HepG2 (cell line): ENCODE results near the gene ATN1. TPM values are rescaled to one million over a fixed set of nuclear protein-coding genes. Genes with fewer than 3 reads are reported as not detected.
A peak's percentile ranks its signal among the peaks of the same experiment; 100 is the strongest.

Experiments used
- AHR ChIP-seq: IDR thresholded peaks from 2 replicates; pipeline ENCODE4 v1.6.1; 2018; ENCODE audit warnings: missing genetic modification reagents, missing compliant biosample characterization
- ARHGAP35 ChIP-seq: sonication (generic); formaldehyde crosslinking; IDR thresholded peaks from 2 replicates; pipeline ENCODE4 v1.9.0; 2022; ENCODE audit warnings: mild to moderate bottlenecking, inconsistent platforms, moderate library complexity, missing genetic modification reagents, borderline replicate concordance
- GFI1 ChIP-seq: sonication (generic); formaldehyde crosslinking; IDR thresholded peaks from 2 replicates; pipeline ENCODE4 v1.5.0; 2020; ENCODE audit warnings: missing genetic modification reagents, mild to moderate bottlenecking, borderline replicate concordance
- MNT ChIP-seq: fragments of 450-650 bp; IDR thresholded peaks from 2 replicates; pipeline ENCODE4 v1.6.1; 2016
- SMARCE1 ChIP-seq: fragments of 450-650 bp; IDR thresholded peaks from 2 replicates; pipeline ENCODE4 v1.6.1; 2017; ENCODE audit warnings: borderline replicate concordance
- TP53 ChIP-seq: sonication (generic); formaldehyde crosslinking; conservative IDR thresholded peaks from 2 replicates; pipeline ENCODE4 v1.4.0; 2020; ENCODE audit warnings: missing genetic modification reagents
- ZBTB8A ChIP-seq: sonication (generic); formaldehyde crosslinking; IDR thresholded peaks from 2 replicates; pipeline ENCODE4 v1.4.0; 2020; ENCODE audit warnings: mild to moderate bottlenecking, low read depth, missing genetic modification reagents, borderline replicate concordance
- ZNF225 ChIP-seq: sonication (generic); formaldehyde crosslinking; IDR thresholded peaks from 2 replicates; pipeline ENCODE4 v1.4.0; 2020; ENCODE audit warnings: mild to moderate bottlenecking, missing genetic modification reagents
- ZNF567 ChIP-seq: sonication (generic); formaldehyde crosslinking; IDR thresholded peaks from 2 replicates; pipeline ENCODE4 v1.8.1; 2023; ENCODE audit warnings: mild to moderate bottlenecking, missing genetic modification reagents, borderline replicate concordance
- ZNF577 ChIP-seq: sonication (generic); formaldehyde crosslinking; IDR thresholded peaks from 2 replicates; pipeline ENCODE4 v1.4.0; 2020; ENCODE audit warnings: mild to moderate bottlenecking, low read depth, missing genetic modification reagents, borderline replicate concordance
- ZNF740 ChIP-seq: sonication (generic); formaldehyde crosslinking; IDR thresholded peaks from 2 replicates; pipeline ENCODE4 v1.4.0; 2020; ENCODE audit warnings: missing genetic modification reagents
- ZNF773 ChIP-seq: sonication (generic); formaldehyde crosslinking; IDR thresholded peaks from 2 replicates; pipeline ENCODE4 v1.4.0; 2020; ENCODE audit warnings: missing genetic modification reagents, borderline replicate concordance
- ZNF83 ChIP-seq: sonication (generic); formaldehyde crosslinking; IDR thresholded peaks from 2 replicates; pipeline ENCODE4 v1.4.0; 2020; ENCODE audit warnings: missing genetic modification reagents, mild to moderate bottlenecking, borderline replicate concordance
- ZSCAN25 ChIP-seq: sonication (generic); formaldehyde crosslinking; IDR thresholded peaks from 2 replicates; pipeline ENCODE4 v1.8.0; 2022; ENCODE audit warnings: mild to moderate bottlenecking, missing genetic modification reagents
- polyA plus RNA-seq, 8 experiments: library from polyadenylated mRNA; depleted of rRNA in 3 of 8; stranded (reverse) in 7 of 8; unstranded in 1 of 8; fragments of >200 nt; fragmentation: Illumina TruSeq in 4 of 8; extraction: Trizol in 4 of 8; gene quantifications; 2 replicates each; pipeline versions ENCODE4 v1.2.1 to v1.2.3, GENCODE V29; 2011 to 2016; ENCODE audit warnings: low read depth in 4 of 8, missing spikeins in 1 of 8, mixed read lengths in 1 of 8; ENCODE audit not compliant: insufficient read depth in 1 of 8
- total RNA-seq, 5 experiments: library from RNA; depleted of rRNA; stranded (reverse); fragments of >200 nt; fragmentation: Illumina TruSeq; extraction: Trizol; gene quantifications; 2 replicates each; pipeline ENCODE4 v1.2.3, GENCODE V29; 2016; ENCODE audit warnings: low read depth in 1 of 5
- TF ChIP-seq, protein P1 (sequence below): IDR thresholded peaks from 2 replicates; pipeline ENCODE4 v1.6.1; 2016; ENCODE audit warnings: missing biosample characterization, missing genetic modification reagents, low read depth
- TF ChIP-seq, protein P2 (sequence below): sonication (generic); formaldehyde crosslinking; IDR thresholded peaks from 2 replicates; pipeline ENCODE4 v1.4.0; 2020; ENCODE audit warnings: mild to moderate bottlenecking, low read depth, missing genetic modification reagents
- TF ChIP-seq, protein P3 (sequence below): IDR thresholded peaks from 2 replicates; pipeline ENCODE4 v1.6.1; 2016; ENCODE audit warnings: low read depth, missing genetic modification reagents, missing compliant biosample characterization
- TF ChIP-seq, protein P4 (sequence below): sonication (generic); formaldehyde crosslinking; conservative IDR thresholded peaks from 2 replicates; pipeline ENCODE4 v1.8.0; 2022; ENCODE audit warnings: low read depth, missing genetic modification reagents

The ATN1 gene
- total and polyA plus RNA-seq, 2 of the 13 experiments (the other 11 are each of a cell fraction or from before 2014, with no cell fraction given), result 2.1 to 8.6 TPM

GRCh38 chr12:6914246-6914946 is 13.4 kb upstream of the ATN1 start, which contains the start of gene ENO2 (continued):
- TF ChIP-seq, protein P1, sequence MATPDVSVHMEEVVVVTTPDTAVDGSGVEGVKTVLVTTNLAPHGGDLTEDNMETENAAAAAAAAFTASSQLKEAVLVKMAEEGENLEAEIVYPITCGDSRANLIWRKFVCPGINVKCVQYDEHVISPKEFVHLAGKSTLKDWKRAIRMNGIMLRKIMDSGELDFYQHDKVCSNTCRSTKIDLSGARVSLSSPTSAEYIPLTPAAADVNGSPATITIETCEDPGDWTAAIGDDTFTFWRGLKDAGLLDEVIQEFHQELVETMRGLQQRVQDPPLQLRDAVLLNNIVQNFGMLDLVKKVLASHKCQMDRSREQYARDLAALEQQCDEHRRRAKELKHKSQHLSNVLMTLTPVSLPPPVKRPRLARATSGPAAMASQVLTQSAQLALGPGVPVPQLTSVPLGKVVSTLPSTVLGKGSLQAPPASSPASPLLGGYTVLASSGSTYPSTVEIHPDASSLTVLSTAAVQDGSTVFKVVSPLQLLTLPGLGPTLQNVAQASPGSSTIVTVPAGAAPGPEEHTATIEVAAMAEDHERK (CRISPR knock-in tag), result no peak
- TF ChIP-seq, protein P2, sequence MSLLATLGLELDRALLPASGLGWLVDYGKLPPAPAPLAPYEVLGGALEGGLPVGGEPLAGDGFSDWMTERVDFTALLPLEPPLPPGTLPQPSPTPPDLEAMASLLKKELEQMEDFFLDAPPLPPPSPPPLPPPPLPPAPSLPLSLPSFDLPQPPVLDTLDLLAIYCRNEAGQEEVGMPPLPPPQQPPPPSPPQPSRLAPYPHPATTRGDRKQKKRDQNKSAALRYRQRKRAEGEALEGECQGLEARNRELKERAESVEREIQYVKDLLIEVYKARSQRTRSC (CRISPR knock-in tag), result no peak
- no peak for TF ChIP-seq ZNF740 (CRISPR knock-in tag)
- no peak for TF ChIP-seq MNT
- no peak for TF ChIP-seq TP53 (CRISPR knock-in tag)
- no peak for TF ChIP-seq GFI1 (CRISPR knock-in tag)
- peak; percentile 92 for TF ChIP-seq ZSCAN25 (CRISPR knock-in tag)
- no peak for TF ChIP-seq ZNF577 (CRISPR knock-in tag)
- TF ChIP-seq ARHGAP35 (CRISPR knock-in tag), result no peak
- TF ChIP-seq SMARCE1, result no peak
- no peak for TF ChIP-seq ZNF225 (CRISPR knock-in tag)
- TF ChIP-seq, protein P3, sequence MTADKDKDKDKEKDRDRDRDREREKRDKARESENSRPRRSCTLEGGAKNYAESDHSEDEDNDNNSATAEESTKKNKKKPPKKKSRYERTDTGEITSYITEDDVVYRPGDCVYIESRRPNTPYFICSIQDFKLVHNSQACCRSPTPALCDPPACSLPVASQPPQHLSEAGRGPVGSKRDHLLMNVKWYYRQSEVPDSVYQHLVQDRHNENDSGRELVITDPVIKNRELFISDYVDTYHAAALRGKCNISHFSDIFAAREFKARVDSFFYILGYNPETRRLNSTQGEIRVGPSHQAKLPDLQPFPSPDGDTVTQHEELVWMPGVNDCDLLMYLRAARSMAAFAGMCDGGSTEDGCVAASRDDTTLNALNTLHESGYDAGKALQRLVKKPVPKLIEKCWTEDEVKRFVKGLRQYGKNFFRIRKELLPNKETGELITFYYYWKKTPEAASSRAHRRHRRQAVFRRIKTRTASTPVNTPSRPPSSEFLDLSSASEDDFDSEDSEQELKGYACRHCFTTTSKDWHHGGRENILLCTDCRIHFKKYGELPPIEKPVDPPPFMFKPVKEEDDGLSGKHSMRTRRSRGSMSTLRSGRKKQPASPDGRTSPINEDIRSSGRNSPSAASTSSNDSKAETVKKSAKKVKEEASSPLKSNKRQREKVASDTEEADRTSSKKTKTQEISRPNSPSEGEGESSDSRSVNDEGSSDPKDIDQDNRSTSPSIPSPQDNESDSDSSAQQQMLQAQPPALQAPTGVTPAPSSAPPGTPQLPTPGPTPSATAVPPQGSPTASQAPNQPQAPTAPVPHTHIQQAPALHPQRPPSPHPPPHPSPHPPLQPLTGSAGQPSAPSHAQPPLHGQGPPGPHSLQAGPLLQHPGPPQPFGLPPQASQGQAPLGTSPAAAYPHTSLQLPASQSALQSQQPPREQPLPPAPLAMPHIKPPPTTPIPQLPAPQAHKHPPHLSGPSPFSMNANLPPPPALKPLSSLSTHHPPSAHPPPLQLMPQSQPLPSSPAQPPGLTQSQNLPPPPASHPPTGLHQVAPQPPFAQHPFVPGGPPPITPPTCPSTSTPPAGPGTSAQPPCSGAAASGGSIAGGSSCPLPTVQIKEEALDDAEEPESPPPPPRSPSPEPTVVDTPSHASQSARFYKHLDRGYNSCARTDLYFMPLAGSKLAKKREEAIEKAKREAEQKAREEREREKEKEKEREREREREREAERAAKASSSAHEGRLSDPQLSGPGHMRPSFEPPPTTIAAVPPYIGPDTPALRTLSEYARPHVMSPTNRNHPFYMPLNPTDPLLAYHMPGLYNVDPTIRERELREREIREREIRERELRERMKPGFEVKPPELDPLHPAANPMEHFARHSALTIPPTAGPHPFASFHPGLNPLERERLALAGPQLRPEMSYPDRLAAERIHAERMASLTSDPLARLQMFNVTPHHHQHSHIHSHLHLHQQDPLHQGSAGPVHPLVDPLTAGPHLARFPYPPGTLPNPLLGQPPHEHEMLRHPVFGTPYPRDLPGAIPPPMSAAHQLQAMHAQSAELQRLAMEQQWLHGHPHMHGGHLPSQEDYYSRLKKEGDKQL (CRISPR knock-in tag), result no peak
- TF ChIP-seq AHR (CRISPR knock-in tag), result no peak
- no peak for TF ChIP-seq ZNF773 (CRISPR knock-in tag)
- 0 out of 2 replicates have a peak, but pooled peaks have one; percentile 52 for TF ChIP-seq ZNF567 (CRISPR knock-in tag)
- no peak for TF ChIP-seq ZNF83 (CRISPR knock-in tag)
- TF ChIP-seq, protein P4, sequence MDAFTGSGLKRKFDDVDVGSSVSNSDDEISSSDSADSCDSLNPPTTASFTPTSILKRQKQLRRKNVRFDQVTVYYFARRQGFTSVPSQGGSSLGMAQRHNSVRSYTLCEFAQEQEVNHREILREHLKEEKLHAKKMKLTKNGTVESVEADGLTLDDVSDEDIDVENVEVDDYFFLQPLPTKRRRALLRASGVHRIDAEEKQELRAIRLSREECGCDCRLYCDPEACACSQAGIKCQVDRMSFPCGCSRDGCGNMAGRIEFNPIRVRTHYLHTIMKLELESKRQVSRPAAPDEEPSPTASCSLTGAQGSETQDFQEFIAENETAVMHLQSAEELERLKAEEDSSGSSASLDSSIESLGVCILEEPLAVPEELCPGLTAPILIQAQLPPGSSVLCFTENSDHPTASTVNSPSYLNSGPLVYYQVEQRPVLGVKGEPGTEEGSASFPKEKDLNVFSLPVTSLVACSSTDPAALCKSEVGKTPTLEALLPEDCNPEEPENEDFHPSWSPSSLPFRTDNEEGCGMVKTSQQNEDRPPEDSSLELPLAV (CRISPR knock-in tag), result no peak
- no peak for TF ChIP-seq ZBTB8A (CRISPR knock-in tag)
